CD14-positive monocyte (primary cell): ENCODE data around the gene DHX38. TPM values are rescaled to one million over a fixed set of nuclear protein-coding genes. Genes with fewer than 3 reads are reported as not detected.

ENCODE experiments used
- DNase-seq, 3 donors: peaks; one replicate each; pipeline ENCODE4 v3.0.0-alpha.2; 2011 to 2022
- H2AFZ ChIP-seq: 2 replicates; pipeline ENCODE4 v1.6.0; 2012; ENCODE audit warnings: mild to moderate bottlenecking, low read depth, low read length, inconsistent platforms; ENCODE audit not compliant: insufficient read depth, poor library complexity, severe bottlenecking
- H3K27ac ChIP-seq, 2 donors: 1 replicate in 1 of 2; 2 replicates in 1 of 2; pipeline ENCODE4 v1.5.1; 2012 to 2013; ENCODE audit warnings: low read length in 2 of 2, control low read depth in 1 of 2, inconsistent platforms in 1 of 2, low read depth in 1 of 2, mild to moderate bottlenecking in 1 of 2
- H3K27me3 ChIP-seq, 2 donors: one replicate each; pipeline versions ENCODE4 v1.6.0 to v1.6.1; 2011 to 2013; ENCODE audit warnings: low read length in 2 of 2; ENCODE audit not compliant: control insufficient read depth in 2 of 2, insufficient read depth in 2 of 2
- H3K36me3 ChIP-seq, 2 donors: replicated peaks in 1 of 2; 1 replicate in 1 of 2; 2 replicates in 1 of 2; pipeline versions ENCODE4 v1.5.1 to v1.6.1; 2012 to 2013; ENCODE audit warnings: low read length in 2 of 2, control low read depth in 1 of 2, inconsistent platforms in 1 of 2, mild to moderate bottlenecking in 1 of 2; ENCODE audit not compliant: insufficient read depth in 2 of 2, control insufficient read depth in 1 of 2
- H3K4me1 ChIP-seq, 2 donors: 1 replicate in 1 of 2; 2 replicates in 1 of 2; pipeline versions ENCODE4 v1.5.1 to v1.6.1; 2012 to 2013; ENCODE audit warnings: low read length in 2 of 2, control low read depth in 1 of 2, inconsistent platforms in 1 of 2, mild to moderate bottlenecking in 1 of 2, moderate library complexity in 1 of 2; ENCODE audit not compliant: insufficient read depth in 2 of 2, control insufficient read depth in 1 of 2
- H3K4me2 ChIP-seq: replicated peaks from 2 replicates; pipeline ENCODE3; 2012; ENCODE audit warnings: low read length, moderate library complexity, mild to moderate bottlenecking; ENCODE audit not compliant: poor library complexity, severe bottlenecking; ENCODE audit errors: extremely low read depth
- H3K4me3 ChIP-seq, 3 experiments: fragments of 200-600 bp in 1 of 3; sonication (generic) in 1 of 3; replicated peaks in 1 of 3; 1 replicate in 2 of 3; 2 replicates in 1 of 3; pipeline ENCODE4 v1.5.1; 2011 to 2013; ENCODE audit warnings: low read length in 3 of 3, mild to moderate bottlenecking in 3 of 3, control low read depth in 2 of 3, low read depth in 2 of 3, inconsistent platforms in 1 of 3, moderate library complexity in 1 of 3
- H3K79me2 ChIP-seq: 2 replicates; pipeline ENCODE4 v1.6.0; 2012; ENCODE audit warnings: mild to moderate bottlenecking, control low read depth, inconsistent platforms, low read length, moderate library complexity; ENCODE audit not compliant: insufficient read depth
- H3K9ac ChIP-seq: 2 replicates; pipeline ENCODE4 v1.6.0; 2017; ENCODE audit warnings: low read length, mild to moderate bottlenecking; ENCODE audit not compliant: insufficient read depth, poor library complexity, severe bottlenecking
- H3K9me3 ChIP-seq, 2 donors: replicated peaks in 1 of 2; 1 replicate in 1 of 2; 2 replicates in 1 of 2; pipeline versions ENCODE4 v1.5.1 to v1.6.1; 2012 to 2013; ENCODE audit warnings: low read length in 2 of 2, control low read depth in 1 of 2; ENCODE audit not compliant: control insufficient read depth in 1 of 2, insufficient read depth in 1 of 2
- H4K20me1 ChIP-seq: 2 replicates; pipeline ENCODE4 v1.6.0; 2012; ENCODE audit warnings: mild to moderate bottlenecking, low read length, control low read depth, moderate library complexity; ENCODE audit not compliant: insufficient read depth
- H3K27ac Mint-ChIP-seq, 7 donors: one replicate each; pipeline ENCODE4 v1.8.0; 2020; ENCODE audit warnings: mild to moderate bottlenecking in 7 of 7, mixed read lengths in 7 of 7, moderate library complexity in 6 of 7, inconsistent platforms in 2 of 7
- H3K27me3 Mint-ChIP-seq, 3 donors: one replicate each; pipeline ENCODE4 v1.8.0; 2021 to 2022; ENCODE audit warnings: low read depth in 3 of 3, mild to moderate bottlenecking in 3 of 3, mixed read lengths in 3 of 3, moderate library complexity in 3 of 3, inconsistent platforms in 1 of 3
- H3K36me3 Mint-ChIP-seq, 2 donors: one replicate each; pipeline ENCODE4 v1.8.0; 2020; ENCODE audit warnings: mixed read lengths in 2 of 2, inconsistent platforms in 1 of 2, mild to moderate bottlenecking in 1 of 2
- H3K4me1 Mint-ChIP-seq: one replicate; pipeline ENCODE4 v1.8.0; 2020; ENCODE audit warnings: mild to moderate bottlenecking, mixed read lengths
- H3K4me3 Mint-ChIP-seq, 2 donors: one replicate each; pipeline ENCODE4 v1.8.0; 2020; ENCODE audit warnings: mild to moderate bottlenecking in 2 of 2, mixed read lengths in 2 of 2, moderate library complexity in 1 of 2
- H3K9me3 Mint-ChIP-seq, 7 donors: one replicate each; pipeline ENCODE4 v1.8.0; 2020 to 2022; ENCODE audit warnings: mixed read lengths in 7 of 7, mild to moderate bottlenecking in 6 of 7, moderate library complexity in 6 of 7, inconsistent platforms in 2 of 7
- CTCF ChIP-seq: fragments of 200-600 bp; IDR thresholded peaks from one replicate; pipeline ENCODE4 v1.8.0; 2022; ENCODE audit warnings: antibody characterized with exemption, mild to moderate bottlenecking
- WGBS: methylation state at CpG from one replicate; pipeline ENCODE4 v1.1.5; 2013; ENCODE audit warnings: missing lambda C conversion rate; ENCODE audit not compliant: insufficient coverage; 5-methylcytosine and 5-hydroxymethylcytosine counted together
- intact Hi-C, 2 donors: fragments of 100-400 bp; cut with micrococcal nuclease; formaldehyde crosslinking; loops; one replicate each; pipeline versions ENCODE4 v1.15.0 to v1.15.1; 2023
- polyA plus RNA-seq, 3 donors: library from polyadenylated mRNA; depleted of rRNA in 1 of 3; unstranded in 2 of 3; stranded (reverse) in 1 of 3; fragments of 300-500 nt in 2 of 3; fragments of >200 nt in 1 of 3; fragmentation: Illumina TruSeq in 2 of 3; gene quantifications; 1 replicate in 2 of 3; 2 replicates in 1 of 3; pipeline ENCODE4 v1.2.3, GENCODE V29; 2012 to 2021

Gene DHX38
- polyA plus RNA-seq, 3 donors = 9.1 to 91.5 (median 19.2) TPM

- peak overlapping the region in 1 of 3 experiments; percentile 34 for H3K4me3 ChIP-seq
Measured at GRCh38 chr16:72125635-72126428, 32.2 kb downstream of the DHX38 start.

GRCh38 chr16:72126429-72126765 is 32.8 kb downstream of the DHX38 start:
- H3K27ac Mint-ChIP-seq = peak overlapping the region in 4 of 7 donors; percentile 6 to 56 (median 50)
- 88% methylated on average over 1 of the region's 2 CpGs for WGBS
- Histone ChIP-seq H3K9me3 (no peaks in the 10 kb centered on the region), H3K79me2 (no peaks in the 10 kb centered on the region), H3K4me1 (peaks cover 17 to 23% of the 10 kb centered on the region in 2 donors), H3K4me2 (no peak overlapping the region), H3K9ac (no peak overlapping the region), H3K4me3 (no peak overlapping the region), H3K27ac (peak overlapping the region in 1 of 2 donors; percentile 72), H3K36me3 (peaks cover 0 to 6% of the 10 kb centered on the region in 2 donors), H2AFZ (no peak overlapping the region), H3K27me3 (no peaks in the 10 kb centered on the region), H4K20me1 (no peaks in the 10 kb centered on the region)
- no peaks in the 10 kb centered on the region for H3K9me3 Mint-ChIP-seq
- peak in 1 of 3 donors; percentile 12 for DNase-seq
- no peak overlapping the region for H3K4me3 Mint-ChIP-seq
- intact Hi-C loops = loop anchor here (10.0 kb wide), 3 partner anchors 108 to 338 kb away; no protein-coding TSS in a partner anchor
- peaks cover 0 to 2% (median 0%) of the 10 kb centered on the region in 3 donors for H3K27me3 Mint-ChIP-seq
- H3K36me3 Mint-ChIP-seq = peaks cover 6 to 13% of the 10 kb centered on the region in 2 donors
- H3K4me1 Mint-ChIP-seq = peaks cover 24% of the 10 kb centered on the region
- TF ChIP-seq CTCF = no peak

More at GRCh38 chr16:72125635-72126428, 32.2 kb downstream of the DHX38 start:
- Mint-ChIP-seq H3K27me3 (peaks cover 0 to 2% (median 0%) of the 10 kb centered on the region in 3 donors), H3K4me1 (peaks cover 24% of the 10 kb centered on the region), H3K9me3 (peaks cover 0 to 2% (median 0%) of the 10 kb centered on the region in 7 donors), H3K36me3 (peaks cover 6 to 13% of the 10 kb centered on the region in 2 donors), H3K4me3 (peak overlapping the region; percentile 60 to 77), H3K27ac (peak overlapping the region; percentile 70 to 93 (median 86))
- Histone ChIP-seq H3K27ac (peak overlapping the region; percentile 39 to 72), H3K4me1 (peaks cover 17 to 23% of the 10 kb centered on the region in 2 donors), H3K36me3 (peaks cover 0 to 6% of the 10 kb centered on the region in 2 donors), H3K4me2 (peak overlapping the region; percentile 53), H4K20me1 (no peaks in the 10 kb centered on the region), H3K9me3 (no peaks in the 10 kb centered on the region), H3K27me3 (no peaks in the 10 kb centered on the region), H2AFZ (peak overlapping the region; percentile 79), H3K9ac (no peak overlapping the region), H3K79me2 (no peaks in the 10 kb centered on the region)
- WGBS = 50% methylated on average over 8 of the region's 9 CpGs
- intact Hi-C loops = loop anchor here (2.0 to 10.0 kb wide), 4 partner anchors 109 to 339 kb away; no protein-coding TSS in a partner anchor
- TF ChIP-seq CTCF = no peak
- DNase-seq = peak in 2 of 3 donors; percentile 10 to 28
